Transverse colon (tissue), 4 donors: ENCODE measurements around the gene AMBP. TPM values are rescaled to one million over a fixed set of nuclear protein-coding genes. Genes with fewer than 3 reads are reported as not detected.

Experiments
- DNase-seq: peaks from one replicate; pipeline ENCODE4 v3.0.0-alpha.2; 2019
- H3K27ac ChIP-seq, 4 donors: fragments of 200-600 bp; sonication (generic); 2 replicates each; pipeline ENCODE4 v1.5.1; 2016 to 2018; ENCODE audit warnings: inconsistent platforms in 4 of 4
- H3K27me3 ChIP-seq: fragments of 200-600 bp; sonication (generic); 2 replicates; pipeline ENCODE4 v1.5.1; 2017; ENCODE audit warnings: inconsistent platforms
- H3K36me3 ChIP-seq, 4 donors: fragments of 200-600 bp; sonication (generic); 2 replicates each; pipeline ENCODE4 v1.5.1; 2017 to 2019; ENCODE audit warnings: inconsistent platforms in 4 of 4
- H3K4me1 ChIP-seq, 4 donors: fragments of 200-600 bp; sonication (generic); 2 replicates each; pipeline ENCODE4 v1.5.1; 2017 to 2020; ENCODE audit warnings: inconsistent platforms in 4 of 4
- H3K4me3 ChIP-seq, 4 donors: fragments of 200-600 bp; sonication (generic); 1 replicate in 1 of 4; 2 replicates in 3 of 4; pipeline versions ENCODE4 v1.5.1 to v1.6.1; 2017 to 2019; ENCODE audit warnings: inconsistent platforms in 4 of 4
- H3K9me3 ChIP-seq, 2 donors: fragments of 200-600 bp; sonication (generic); 2 replicates each; pipeline ENCODE4 v1.5.1; 2017 to 2019; ENCODE audit warnings: inconsistent platforms in 2 of 2
- EP300 ChIP-seq: sonication (generic); formaldehyde crosslinking; IDR thresholded peaks from one replicate; pipeline ENCODE4 v1.6.1; 2017; ENCODE audit warnings: antibody characterized with exemption, low read depth
- POLR2A ChIP-seq: fragments of 450-650 bp; IDR thresholded peaks from one replicate; pipeline ENCODE4 v1.6.1; 2016; ENCODE audit warnings: antibody characterized with exemption, mild to moderate bottlenecking, moderate library complexity
- POLR2AphosphoS5 ChIP-seq, 3 donors: sonication (generic); formaldehyde crosslinking; IDR thresholded peaks; one replicate each; pipeline ENCODE4 v1.6.1; 2016; ENCODE audit warnings: antibody characterized with exemption in 3 of 3
- WGBS, 2 donors: methylation state at CpG; one replicate each; pipeline ENCODE4 v1.1.5; 2018; ENCODE audit warnings: low coverage in 1 of 2; 5-methylcytosine and 5-hydroxymethylcytosine counted together
- in situ Hi-C, 4 donors: fragments of 200-750 bp; cut with MboI; loops; one replicate each; pipeline versions ENCODE4 v1.15.0 to v1.15.1; 2017; ENCODE audit warnings: low sequenced_read_pairs in 3 of 4, low pct_ligation_motif_present in 1 of 4, low pct_unique_long_range_greater_than_20kb in 1 of 4
- intact Hi-C: fragments of 100-400 bp; cut with DNase I; formaldehyde crosslinking; loops from one replicate; pipeline ENCODE4 v1.15.1; 2023; ENCODE audit warnings: low total_unique reads
- total RNA-seq, 4 donors: library from RNA; depleted of rRNA; stranded (reverse); fragments of >200 nt; gene quantifications; one replicate each; pipeline ENCODE4 v1.1.0, GENCODE V29; 2016
- TF ChIP-seq, protein P1 (sequence below), 5 experiments: fragments of 200-600 bp in 3 of 5; fragments of 450-650 bp in 2 of 5; sonication (generic) in 3 of 5; IDR thresholded peaks; 1 replicate in 2 of 5; 2 replicates in 3 of 5; pipeline ENCODE4 v1.5.1; 2016 to 2017; ENCODE audit warnings: antibody characterized with exemption in 5 of 5, inconsistent platforms in 3 of 5, mild to moderate bottlenecking in 2 of 5, moderate library complexity in 1 of 5

The AMBP gene
- total RNA-seq, 4 donors from 2014 or later = 0.96 TPM; not detected in 3

- Histone ChIP-seq H3K4me3 (no peak overlapping the region), H3K9me3 (no peaks in the 10 kb centered on the region), H3K36me3 (no peaks in the 10 kb centered on the region), H3K27me3 (peaks cover 7% of the 10 kb centered on the region), H3K27ac (no peak overlapping the region), H3K4me1 (peaks cover 0 to 5% (median 0%) of the 10 kb centered on the region in 4 donors)
- TF ChIP-seq POLR2A (no peak), POLR2AphosphoS5 (IDR thresholded peaks at IDR 0.05) (no peak), EP300 (no peak)
- TF ChIP-seq, protein P1, sequence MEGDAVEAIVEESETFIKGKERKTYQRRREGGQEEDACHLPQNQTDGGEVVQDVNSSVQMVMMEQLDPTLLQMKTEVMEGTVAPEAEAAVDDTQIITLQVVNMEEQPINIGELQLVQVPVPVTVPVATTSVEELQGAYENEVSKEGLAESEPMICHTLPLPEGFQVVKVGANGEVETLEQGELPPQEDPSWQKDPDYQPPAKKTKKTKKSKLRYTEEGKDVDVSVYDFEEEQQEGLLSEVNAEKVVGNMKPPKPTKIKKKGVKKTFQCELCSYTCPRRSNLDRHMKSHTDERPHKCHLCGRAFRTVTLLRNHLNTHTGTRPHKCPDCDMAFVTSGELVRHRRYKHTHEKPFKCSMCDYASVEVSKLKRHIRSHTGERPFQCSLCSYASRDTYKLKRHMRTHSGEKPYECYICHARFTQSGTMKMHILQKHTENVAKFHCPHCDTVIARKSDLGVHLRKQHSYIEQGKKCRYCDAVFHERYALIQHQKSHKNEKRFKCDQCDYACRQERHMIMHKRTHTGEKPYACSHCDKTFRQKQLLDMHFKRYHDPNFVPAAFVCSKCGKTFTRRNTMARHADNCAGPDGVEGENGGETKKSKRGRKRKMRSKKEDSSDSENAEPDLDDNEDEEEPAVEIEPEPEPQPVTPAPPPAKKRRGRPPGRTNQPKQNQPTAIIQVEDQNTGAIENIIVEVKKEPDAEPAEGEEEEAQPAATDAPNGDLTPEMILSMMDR (IDR thresholded peaks at IDR 0.05) = peak; percentile 85 to 94 (median 88)
- in situ Hi-C loops = loop anchor here in 1 of 4 donors (10.0 kb wide), 1 partner anchor 177 kb away; no protein-coding TSS in a partner anchor
- DNase-seq = peak; percentile 83
- intact Hi-C loops = loop anchor here (5.0 kb wide), 1 partner anchor 159 kb away; no protein-coding TSS in a partner anchor
- WGBS, 2 donors = 56 to 85% methylated on average over 6 to 25 of the region's 28 CpGs
Observed at GRCh38 chr9:114108016-114108833, 30.1 kb upstream of the AMBP start.

DNA sequence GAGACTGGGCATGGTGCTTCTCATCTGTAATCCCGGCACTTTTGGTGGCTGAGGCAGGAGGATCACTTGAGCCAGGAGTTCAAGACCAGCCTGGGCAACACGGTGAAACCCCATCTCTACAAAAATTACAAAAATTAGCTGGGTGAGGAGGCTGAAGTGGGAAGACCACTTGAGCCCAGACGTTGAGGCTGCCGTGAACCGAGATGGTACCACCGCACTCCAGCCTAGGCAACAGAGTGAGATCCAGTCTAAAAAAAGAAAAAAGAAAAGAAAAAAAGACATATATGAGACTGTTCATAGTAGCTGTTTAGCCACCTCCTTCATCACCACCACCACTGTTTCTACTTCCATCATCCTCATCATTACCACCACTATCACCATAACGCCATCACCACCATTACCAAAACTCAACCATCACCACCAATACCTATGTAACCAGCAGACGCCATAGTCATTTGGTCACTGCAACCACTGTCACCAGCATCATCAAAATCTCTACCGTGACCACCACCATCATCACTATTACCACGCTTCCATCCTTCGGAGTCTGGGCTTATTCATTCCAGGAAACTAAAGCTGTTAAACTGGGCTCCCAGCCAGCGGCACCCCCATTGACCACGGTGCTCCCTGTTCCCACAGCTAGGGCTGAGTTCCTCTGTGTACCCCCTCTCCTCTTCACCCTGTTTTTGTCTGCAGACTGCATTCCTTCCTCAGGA, 29.3 kb upstream of the AMBP start:
- intact Hi-C loops = loop anchor here (2.0 to 5.0 kb wide), 2 partner anchors 160 to 183 kb away; no protein-coding TSS in a partner anchor
- H3K9me3 ChIP-seq = no peaks in the 10 kb centered on the region
- no peaks in the 10 kb centered on the region for H3K36me3 ChIP-seq
- H3K4me3 ChIP-seq = no peak overlapping the region
- WGBS, 2 donors = 64 to 70% methylated on average over 10 to 13 of the region's 13 CpGs
- H3K27ac ChIP-seq = no peak overlapping the region
- no peak for DNase-seq
- in situ Hi-C loops = loop anchor here in 1 of 4 donors (10.0 kb wide), 1 partner anchor 177 kb away; no protein-coding TSS in a partner anchor
- peaks cover 10% of the 10 kb centered on the region for H3K27me3 ChIP-seq
- peaks cover 0 to 5% (median 0%) of the 10 kb centered on the region in 4 donors for H3K4me1 ChIP-seq
- no peak for TF ChIP-seq POLR2AphosphoS5 (IDR thresholded peaks at IDR 0.05)
- TF ChIP-seq EP300 = no peak
- TF ChIP-seq POLR2A = no peak
- TF ChIP-seq, protein P1 (IDR thresholded peaks at IDR 0.05) = no peak

DNA sequence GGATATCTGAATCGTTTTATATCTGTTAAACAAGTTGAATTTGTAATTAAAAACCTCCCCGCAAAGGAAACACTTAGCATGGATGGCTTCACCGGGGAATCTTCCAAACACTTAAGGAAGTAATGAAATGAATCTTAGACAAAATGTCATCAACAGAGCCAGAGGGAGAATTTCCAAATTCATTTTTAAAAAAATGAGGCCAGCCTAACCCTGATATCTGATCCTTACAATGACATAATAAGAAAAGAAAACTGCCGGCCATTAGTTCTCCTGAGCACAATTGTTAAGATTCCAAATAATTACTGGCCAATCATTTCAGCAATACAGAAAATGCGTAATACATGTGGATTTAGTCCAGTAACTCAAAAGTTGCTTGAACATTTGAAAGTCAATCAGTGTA, 27.1 kb upstream of the AMBP start:
- peaks cover 0 to 5% (median 0%) of the 10 kb centered on the region in 4 donors for H3K4me1 ChIP-seq
- no peaks in the 10 kb centered on the region for H3K36me3 ChIP-seq
- no peak for DNase-seq
- in situ Hi-C loops (loop anchor here in 1 of 4 donors (10.0 kb wide), 1 partner anchor 180 kb away; no protein-coding TSS in a partner anchor), intact Hi-C loops (loop anchor here (5.0 kb wide), 1 partner anchor 162 kb away; no protein-coding TSS in a partner anchor)
- peaks cover 0 to 4% of the 10 kb centered on the region in 2 donors for H3K9me3 ChIP-seq
- no peak for TF ChIP-seq POLR2A
- no peak for TF ChIP-seq POLR2AphosphoS5 (IDR thresholded peaks at IDR 0.05)
- TF ChIP-seq, protein P1 (IDR thresholded peaks at IDR 0.05) = no peak
- TF ChIP-seq EP300 = no peak
- 70 to 72% methylated on average over 5 of the region's 5 CpGs for WGBS, 2 donors
- no peak overlapping the region for H3K4me3 ChIP-seq
- H3K27ac ChIP-seq = no peak overlapping the region
- peaks cover 6% of the 10 kb centered on the region for H3K27me3 ChIP-seq

- in situ Hi-C loops (loop anchor here in 1 of 4 donors (10.0 kb wide), 1 partner anchor 182 kb away; no protein-coding TSS in a partner anchor), intact Hi-C loops (no loop called here)
- Histone ChIP-seq H3K9me3 (peaks cover 0 to 4% of the 10 kb centered on the region in 2 donors), H3K27ac (no peak overlapping the region), H3K4me3 (no peak overlapping the region), H3K27me3 (peaks cover 21% of the 10 kb centered on the region), H3K36me3 (no peaks in the 10 kb centered on the region), H3K4me1 (peaks cover 5 to 21% (median 16%) of the 10 kb centered on the region in 4 donors)
- DNase-seq = no peak
- TF ChIP-seq, protein P1 (IDR thresholded peaks at IDR 0.05) = no peak
- TF ChIP-seq POLR2A (no peak), EP300 (no peak), POLR2AphosphoS5 (IDR thresholded peaks at IDR 0.05) (no peak)
Observed at GRCh38 chr9:114102484-114102883, 24.4 kb upstream of the AMBP start.
